SK-N-SH (cell line): ENCODE data around the gene CFAP74.

Experiments used
- CHD2 ChIP-seq: fragments of 150-350 bp; IDR thresholded peaks from 2 replicates; pipeline ENCODE4 v1.6.1; 2018; ENCODE audit warnings: low read length; ENCODE audit not compliant: partially characterized antibody
- EZH2phosphoT487 ChIP-seq: fragments of 200-600 bp; sonication (generic); IDR thresholded peaks from 2 replicates; pipeline ENCODE4 v1.6.1; 2017; ENCODE audit warnings: low read depth, mixed run types, mild to moderate bottlenecking, antibody characterized with exemption, moderate library complexity, borderline replicate concordance
- NFIC ChIP-seq: IDR thresholded peaks from 2 replicates; pipeline ENCODE4 v1.4.0; 2012; ENCODE audit warnings: borderline replicate concordance
- RCOR1 ChIP-seq: fragments of 150-350 bp; IDR thresholded peaks from 2 replicates; pipeline ENCODE4 v1.6.1; 2017; ENCODE audit warnings: antibody characterized with exemption, low read length
- RXRA ChIP-seq: IDR thresholded peaks from 2 replicates; pipeline ENCODE4 v1.4.0; 2012; ENCODE audit warnings: low read depth, mild to moderate bottlenecking, borderline replicate concordance
- TAF1 ChIP-seq: IDR thresholded peaks from 2 replicates; pipeline ENCODE4 v1.6.1; 2012; ENCODE audit warnings: low read depth, mild to moderate bottlenecking, low read length, moderate library complexity, borderline replicate concordance
- TF ChIP-seq, protein P1 (sequence below): IDR thresholded peaks from 2 replicates; pipeline ENCODE4 v1.4.0; 2012; ENCODE audit warnings: low read depth
- TF ChIP-seq, protein P2 (sequence below): fragments of 200-600 bp; sonication (generic); IDR thresholded peaks from 2 replicates; pipeline ENCODE4 v1.6.1; 2017; ENCODE audit warnings: antibody characterized with exemption, mild to moderate bottlenecking, moderate library complexity
- TF ChIP-seq, protein P3 (sequence below): IDR thresholded peaks from 2 replicates; pipeline ENCODE4 v1.6.1; 2012; ENCODE audit warnings: mild to moderate bottlenecking, low read depth, low read length, moderate library complexity
- TF ChIP-seq, protein P4 (sequence below): fragments of 150-350 bp; IDR thresholded peaks from 2 replicates; pipeline ENCODE4 v1.6.1; 2017; ENCODE audit warnings: antibody characterized with exemption, low read length, low read depth, borderline replicate concordance

DNA sequence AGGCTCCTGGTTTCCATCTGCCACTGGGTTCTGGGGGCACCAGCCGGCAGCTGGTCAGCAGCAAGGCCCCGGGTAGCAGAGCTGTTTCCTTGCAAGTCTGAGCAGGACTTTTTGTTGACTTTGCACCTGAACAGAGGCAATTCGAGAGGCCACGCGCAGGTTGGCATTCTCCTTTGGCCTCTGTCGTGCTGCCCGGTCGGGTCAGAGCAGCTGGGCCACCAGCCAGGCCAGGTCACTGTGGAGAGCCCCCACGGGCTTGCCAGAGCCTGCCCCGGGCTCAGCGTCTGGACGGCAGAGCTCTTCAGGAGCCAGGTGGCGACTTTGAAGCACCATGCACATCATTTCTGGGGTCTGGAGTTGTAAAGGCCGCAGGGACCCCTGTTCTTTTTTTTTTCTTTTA lies 56.1 kb downstream of the CFAP74 start:
- TF ChIP-seq, protein P1, sequence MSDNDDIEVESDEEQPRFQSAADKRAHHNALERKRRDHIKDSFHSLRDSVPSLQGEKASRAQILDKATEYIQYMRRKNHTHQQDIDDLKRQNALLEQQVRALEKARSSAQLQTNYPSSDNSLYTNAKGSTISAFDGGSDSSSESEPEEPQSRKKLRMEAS, result no peak
- TF ChIP-seq, protein P2, sequence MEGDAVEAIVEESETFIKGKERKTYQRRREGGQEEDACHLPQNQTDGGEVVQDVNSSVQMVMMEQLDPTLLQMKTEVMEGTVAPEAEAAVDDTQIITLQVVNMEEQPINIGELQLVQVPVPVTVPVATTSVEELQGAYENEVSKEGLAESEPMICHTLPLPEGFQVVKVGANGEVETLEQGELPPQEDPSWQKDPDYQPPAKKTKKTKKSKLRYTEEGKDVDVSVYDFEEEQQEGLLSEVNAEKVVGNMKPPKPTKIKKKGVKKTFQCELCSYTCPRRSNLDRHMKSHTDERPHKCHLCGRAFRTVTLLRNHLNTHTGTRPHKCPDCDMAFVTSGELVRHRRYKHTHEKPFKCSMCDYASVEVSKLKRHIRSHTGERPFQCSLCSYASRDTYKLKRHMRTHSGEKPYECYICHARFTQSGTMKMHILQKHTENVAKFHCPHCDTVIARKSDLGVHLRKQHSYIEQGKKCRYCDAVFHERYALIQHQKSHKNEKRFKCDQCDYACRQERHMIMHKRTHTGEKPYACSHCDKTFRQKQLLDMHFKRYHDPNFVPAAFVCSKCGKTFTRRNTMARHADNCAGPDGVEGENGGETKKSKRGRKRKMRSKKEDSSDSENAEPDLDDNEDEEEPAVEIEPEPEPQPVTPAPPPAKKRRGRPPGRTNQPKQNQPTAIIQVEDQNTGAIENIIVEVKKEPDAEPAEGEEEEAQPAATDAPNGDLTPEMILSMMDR, result no peak
- TF ChIP-seq TAF1 (no peak), CHD2 (no peak), NFIC (no peak), RXRA (no peak), RCOR1 (no peak), EZH2phosphoT487 (no peak)
- TF ChIP-seq, protein P3, sequence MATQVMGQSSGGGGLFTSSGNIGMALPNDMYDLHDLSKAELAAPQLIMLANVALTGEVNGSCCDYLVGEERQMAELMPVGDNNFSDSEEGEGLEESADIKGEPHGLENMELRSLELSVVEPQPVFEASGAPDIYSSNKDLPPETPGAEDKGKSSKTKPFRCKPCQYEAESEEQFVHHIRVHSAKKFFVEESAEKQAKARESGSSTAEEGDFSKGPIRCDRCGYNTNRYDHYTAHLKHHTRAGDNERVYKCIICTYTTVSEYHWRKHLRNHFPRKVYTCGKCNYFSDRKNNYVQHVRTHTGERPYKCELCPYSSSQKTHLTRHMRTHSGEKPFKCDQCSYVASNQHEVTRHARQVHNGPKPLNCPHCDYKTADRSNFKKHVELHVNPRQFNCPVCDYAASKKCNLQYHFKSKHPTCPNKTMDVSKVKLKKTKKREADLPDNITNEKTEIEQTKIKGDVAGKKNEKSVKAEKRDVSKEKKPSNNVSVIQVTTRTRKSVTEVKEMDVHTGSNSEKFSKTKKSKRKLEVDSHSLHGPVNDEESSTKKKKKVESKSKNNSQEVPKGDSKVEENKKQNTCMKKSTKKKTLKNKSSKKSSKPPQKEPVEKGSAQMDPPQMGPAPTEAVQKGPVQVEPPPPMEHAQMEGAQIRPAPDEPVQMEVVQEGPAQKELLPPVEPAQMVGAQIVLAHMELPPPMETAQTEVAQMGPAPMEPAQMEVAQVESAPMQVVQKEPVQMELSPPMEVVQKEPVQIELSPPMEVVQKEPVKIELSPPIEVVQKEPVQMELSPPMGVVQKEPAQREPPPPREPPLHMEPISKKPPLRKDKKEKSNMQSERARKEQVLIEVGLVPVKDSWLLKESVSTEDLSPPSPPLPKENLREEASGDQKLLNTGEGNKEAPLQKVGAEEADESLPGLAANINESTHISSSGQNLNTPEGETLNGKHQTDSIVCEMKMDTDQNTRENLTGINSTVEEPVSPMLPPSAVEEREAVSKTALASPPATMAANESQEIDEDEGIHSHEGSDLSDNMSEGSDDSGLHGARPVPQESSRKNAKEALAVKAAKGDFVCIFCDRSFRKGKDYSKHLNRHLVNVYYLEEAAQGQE, result no peak
- TF ChIP-seq, protein P4, sequence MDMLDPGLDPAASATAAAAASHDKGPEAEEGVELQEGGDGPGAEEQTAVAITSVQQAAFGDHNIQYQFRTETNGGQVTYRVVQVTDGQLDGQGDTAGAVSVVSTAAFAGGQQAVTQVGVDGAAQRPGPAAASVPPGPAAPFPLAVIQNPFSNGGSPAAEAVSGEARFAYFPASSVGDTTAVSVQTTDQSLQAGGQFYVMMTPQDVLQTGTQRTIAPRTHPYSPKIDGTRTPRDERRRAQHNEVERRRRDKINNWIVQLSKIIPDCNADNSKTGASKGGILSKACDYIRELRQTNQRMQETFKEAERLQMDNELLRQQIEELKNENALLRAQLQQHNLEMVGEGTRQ, result no peak
